ENCODE results near the gene RAPGEF4.

The RAPGEF4 gene

GRCh38 chr2:172725746-172726145, 9.9 kb upstream of the RAPGEF4 start:
- Histone ChIP-seq H3K4me3 (ENCODE audit: low read length in 2 of 2) (no peak overlapping the region), H3K9ac (ENCODE audit: low read depth in 1 of 2, low read length in 2 of 2) (no peak overlapping the region), H3K9me3 (ENCODE audit: control insufficient read depth in 2 of 2, low read length in 2 of 2) (no peaks in the 10 kb centered on the region), H3K27ac (ENCODE audit: low read depth in 2 of 2, low read length in 2 of 2) (no peak overlapping the region), H3K36me3 (ENCODE audit: control insufficient read depth in 2 of 2, insufficient read depth in 2 of 2, low read length in 2 of 2) (no peaks in the 10 kb centered on the region), H3K4me1 (ENCODE audit: control insufficient read depth in 2 of 2, insufficient read depth in 2 of 2, low read length in 2 of 2) (no peaks in the 10 kb centered on the region), H3K27me3 (ENCODE audit: control insufficient read depth in 2 of 2, insufficient read depth in 2 of 2, low read length in 2 of 2) (no peaks in the 10 kb centered on the region)

GRCh38 chr2:172726172-172726735, 9.4 kb upstream of the RAPGEF4 start:
- H3K4me1 ChIP-seq (ENCODE audit: control insufficient read depth in 2 of 2, insufficient read depth in 2 of 2, low read length in 2 of 2) = no peaks in the 10 kb centered on the region
- no peaks in the 10 kb centered on the region for H3K36me3 ChIP-seq (ENCODE audit: control insufficient read depth in 2 of 2, insufficient read depth in 2 of 2, low read length in 2 of 2)
- no peaks in the 10 kb centered on the region for H3K27me3 ChIP-seq (ENCODE audit: control insufficient read depth in 2 of 2, insufficient read depth in 2 of 2, low read length in 2 of 2)
- H3K9me3 ChIP-seq (ENCODE audit: control insufficient read depth in 2 of 2, low read length in 2 of 2) = no peaks in the 10 kb centered on the region
- H3K9ac ChIP-seq (ENCODE audit: low read depth in 1 of 2, low read length in 2 of 2) = no peak overlapping the region
- H3K27ac ChIP-seq (ENCODE audit: low read depth in 2 of 2, low read length in 2 of 2) = no peak overlapping the region
- no peak overlapping the region for H3K4me3 ChIP-seq (ENCODE audit: low read length in 2 of 2)

GRCh38 chr2:172730411-172730810, 5.2 kb upstream of the RAPGEF4 start:
- no peaks in the 10 kb centered on the region for H3K4me1 ChIP-seq (ENCODE audit: control insufficient read depth in 2 of 2, insufficient read depth in 2 of 2, low read length in 2 of 2)

GRCh38 chr2:172734711-172735581, 699 bp upstream of the RAPGEF4 start:
- Histone ChIP-seq H3K27me3 (ENCODE audit: control insufficient read depth in 2 of 2, insufficient read depth in 2 of 2, low read length in 2 of 2) (peaks cover 24 to 26% of the 10 kb centered on the region in 2 donors), H3K9me3 (ENCODE audit: control insufficient read depth in 2 of 2, low read length in 2 of 2) (no peaks in the 10 kb centered on the region), H3K27ac (ENCODE audit: low read depth in 2 of 2, low read length in 2 of 2) (no peak overlapping the region), H3K4me1 (ENCODE audit: control insufficient read depth in 2 of 2, insufficient read depth in 2 of 2, low read length in 2 of 2) (peaks cover 3% of the 10 kb centered on the region in 2 donors), H3K36me3 (ENCODE audit: control insufficient read depth in 2 of 2, insufficient read depth in 2 of 2, low read length in 2 of 2) (no peaks in the 10 kb centered on the region), H3K9ac (ENCODE audit: low read depth in 1 of 2, low read length in 2 of 2) (no peak overlapping the region), H3K4me3 (ENCODE audit: low read length in 2 of 2) (no peak overlapping the region)

More at GRCh38 chr2:172730411-172730810, 5.2 kb upstream of the RAPGEF4 start:
- no peak overlapping the region for H3K9ac ChIP-seq (ENCODE audit: low read depth in 1 of 2, low read length in 2 of 2)
- H3K4me3 ChIP-seq (ENCODE audit: low read length in 2 of 2) = no peak overlapping the region
- H3K27me3 ChIP-seq (ENCODE audit: control insufficient read depth in 2 of 2, insufficient read depth in 2 of 2, low read length in 2 of 2) = peaks cover 7 to 8% of the 10 kb centered on the region in 2 donors
- H3K36me3 ChIP-seq (ENCODE audit: control insufficient read depth in 2 of 2, insufficient read depth in 2 of 2, low read length in 2 of 2) = no peaks in the 10 kb centered on the region
- H3K27ac ChIP-seq (ENCODE audit: low read depth in 2 of 2, low read length in 2 of 2) = no peak overlapping the region
- H3K9me3 ChIP-seq (ENCODE audit: control insufficient read depth in 2 of 2, low read length in 2 of 2) = no peaks in the 10 kb centered on the region

GRCh38 chr2:172736424-172737174, 954 bp downstream of the RAPGEF4 start:
- no peak overlapping the region for H3K27ac ChIP-seq (ENCODE audit: low read depth in 2 of 2, low read length in 2 of 2)

GRCh38 chr2:172739661-172740266, 4.1 kb downstream of the RAPGEF4 start:
- Histone ChIP-seq H3K27me3 (ENCODE audit: control insufficient read depth in 2 of 2, insufficient read depth in 2 of 2, low read length in 2 of 2) (peaks cover 16 to 21% of the 10 kb centered on the region in 2 donors), H3K4me3 (ENCODE audit: low read length in 2 of 2) (no peak overlapping the region), H3K27ac (ENCODE audit: low read depth in 2 of 2, low read length in 2 of 2) (no peak overlapping the region), H3K36me3 (ENCODE audit: control insufficient read depth in 2 of 2, insufficient read depth in 2 of 2, low read length in 2 of 2) (no peaks in the 10 kb centered on the region), H3K9me3 (ENCODE audit: control insufficient read depth in 2 of 2, low read length in 2 of 2) (no peaks in the 10 kb centered on the region), H3K4me1 (ENCODE audit: control insufficient read depth in 2 of 2, insufficient read depth in 2 of 2, low read length in 2 of 2) (peaks cover 3% of the 10 kb centered on the region in 2 donors), H3K9ac (ENCODE audit: low read depth in 1 of 2, low read length in 2 of 2) (no peak overlapping the region)

More at GRCh38 chr2:172736424-172737174, 954 bp downstream of the RAPGEF4 start:
- peaks cover 3% of the 10 kb centered on the region in 2 donors for H3K4me1 ChIP-seq (ENCODE audit: control insufficient read depth in 2 of 2, insufficient read depth in 2 of 2, low read length in 2 of 2)
- H3K4me3 ChIP-seq (ENCODE audit: low read length in 2 of 2) = no peak overlapping the region
- H3K27me3 ChIP-seq (ENCODE audit: control insufficient read depth in 2 of 2, insufficient read depth in 2 of 2, low read length in 2 of 2) = peaks cover 24 to 26% of the 10 kb centered on the region in 2 donors
- H3K36me3 ChIP-seq (ENCODE audit: control insufficient read depth in 2 of 2, insufficient read depth in 2 of 2, low read length in 2 of 2) = no peaks in the 10 kb centered on the region
- no peaks in the 10 kb centered on the region for H3K9me3 ChIP-seq (ENCODE audit: control insufficient read depth in 2 of 2, low read length in 2 of 2)
- H3K9ac ChIP-seq (ENCODE audit: low read depth in 1 of 2, low read length in 2 of 2) = no peak overlapping the region

- H3K9me3 ChIP-seq (ENCODE audit: control insufficient read depth in 2 of 2, low read length in 2 of 2) = no peaks in the 10 kb centered on the region
- no peak overlapping the region for H3K4me3 ChIP-seq (ENCODE audit: low read length in 2 of 2)
- no peaks in the 10 kb centered on the region for H3K36me3 ChIP-seq (ENCODE audit: control insufficient read depth in 2 of 2, insufficient read depth in 2 of 2, low read length in 2 of 2)
- peaks cover 3% of the 10 kb centered on the region in 2 donors for H3K4me1 ChIP-seq (ENCODE audit: control insufficient read depth in 2 of 2, insufficient read depth in 2 of 2, low read length in 2 of 2)
- H3K27ac ChIP-seq (ENCODE audit: low read depth in 2 of 2, low read length in 2 of 2) = no peak overlapping the region
- no peak overlapping the region for H3K9ac ChIP-seq (ENCODE audit: low read depth in 1 of 2, low read length in 2 of 2)
- peaks cover 16 to 18% of the 10 kb centered on the region in 2 donors for H3K27me3 ChIP-seq (ENCODE audit: control insufficient read depth in 2 of 2, insufficient read depth in 2 of 2, low read length in 2 of 2)
Observed at GRCh38 chr2:172740856-172741255, 5.2 kb downstream of the RAPGEF4 start.

GRCh38 chr2:172742931-172743540, 7.4 kb downstream of the RAPGEF4 start:
- Histone ChIP-seq H3K9me3 (ENCODE audit: control insufficient read depth in 2 of 2, low read length in 2 of 2) (no peaks in the 10 kb centered on the region), H3K27me3 (ENCODE audit: control insufficient read depth in 2 of 2, insufficient read depth in 2 of 2, low read length in 2 of 2) (peaks cover 0 to 4% of the 10 kb centered on the region in 2 donors), H3K27ac (ENCODE audit: low read depth in 2 of 2, low read length in 2 of 2) (no peak overlapping the region), H3K36me3 (ENCODE audit: control insufficient read depth in 2 of 2, insufficient read depth in 2 of 2, low read length in 2 of 2) (no peaks in the 10 kb centered on the region), H3K4me3 (ENCODE audit: low read length in 2 of 2) (no peak overlapping the region), H3K9ac (ENCODE audit: low read depth in 1 of 2, low read length in 2 of 2) (no peak overlapping the region), H3K4me1 (ENCODE audit: control insufficient read depth in 2 of 2, insufficient read depth in 2 of 2, low read length in 2 of 2) (no peaks in the 10 kb centered on the region)

- Histone ChIP-seq H3K4me3 (ENCODE audit: low read length in 2 of 2) (no peak overlapping the region), H3K27me3 (ENCODE audit: control insufficient read depth in 2 of 2, insufficient read depth in 2 of 2, low read length in 2 of 2) (no peaks in the 10 kb centered on the region), H3K9me3 (ENCODE audit: control insufficient read depth in 2 of 2, low read length in 2 of 2) (no peaks in the 10 kb centered on the region), H3K4me1 (ENCODE audit: control insufficient read depth in 2 of 2, insufficient read depth in 2 of 2, low read length in 2 of 2) (no peaks in the 10 kb centered on the region), H3K36me3 (ENCODE audit: control insufficient read depth in 2 of 2, insufficient read depth in 2 of 2, low read length in 2 of 2) (no peaks in the 10 kb centered on the region), H3K9ac (ENCODE audit: low read depth in 1 of 2, low read length in 2 of 2) (no peak overlapping the region), H3K27ac (ENCODE audit: low read depth in 2 of 2, low read length in 2 of 2) (no peak overlapping the region)
Observed at GRCh38 chr2:172743898-172744297, 8.3 kb downstream of the RAPGEF4 start.
